ENCODE results near the gene EDIL3. TPM values are rescaled to one million over a fixed set of nuclear protein-coding genes. Genes with fewer than 3 reads are reported as not detected.

The EDIL3 gene
- polyA plus RNA-seq, 1 donor (not counting 4 experiments of a cell fraction or from before 2014, with no cell fraction given): 0.34 TPM

DNA sequence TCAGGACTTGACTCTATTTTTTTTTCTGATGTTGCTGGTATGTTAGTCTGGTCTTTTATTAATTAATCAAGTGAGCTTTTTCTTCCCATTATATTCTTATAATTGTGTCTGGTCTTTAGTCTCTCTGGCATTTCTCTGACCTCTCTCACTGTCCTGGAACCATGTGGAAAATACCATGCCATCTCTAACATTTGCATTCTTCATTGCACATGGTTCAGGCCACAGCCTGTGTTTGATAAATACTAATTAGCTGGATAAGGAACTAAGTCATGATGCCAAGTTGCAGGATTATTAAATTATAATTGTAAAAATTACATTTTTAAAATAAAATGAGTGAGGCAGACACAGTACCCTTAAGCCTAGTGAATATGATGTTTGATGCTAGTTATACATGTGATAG lies 155.6 kb downstream of the EDIL3 start:
- Histone ChIP-seq H3K4me3 (ENCODE audit: control insufficient read depth in 2 of 3, extremely low read depth in 1 of 3, insufficient read depth in 2 of 3, low read depth in 1 of 3, low read length in 3 of 3) (no peak overlapping the region), H3K9me1 (ENCODE audit: control insufficient read depth, extremely low read depth, insufficient read depth, low read length) (no peaks in the 10 kb centered on the region), H3K4me2 (ENCODE audit: control insufficient read depth, extremely low read depth, insufficient read depth, low read depth, low read length) (no peak overlapping the region), H3K36me3 (ENCODE audit: control insufficient read depth in 2 of 2, extremely low read depth in 1 of 2, insufficient read depth in 2 of 2, low read length in 2 of 2) (no peaks in the 10 kb centered on the region), H3K27ac (ENCODE audit: control insufficient read depth, insufficient read depth, low read length) (no peak overlapping the region), H3K9ac (ENCODE audit: control insufficient read depth, extremely low read depth, insufficient read depth, low read length) (no peak overlapping the region), H3K27me3 (ENCODE audit: control insufficient read depth, extremely low read depth, insufficient read depth, low read length) (no peaks in the 10 kb centered on the region), H3K9me3 (ENCODE audit: control insufficient read depth, low read depth, low read length) (no peaks in the 10 kb centered on the region), H4K20me1 (ENCODE audit: control insufficient read depth, extremely low read depth, insufficient read depth, low read length) (no peaks in the 10 kb centered on the region), H2AFZ (ENCODE audit: control insufficient read depth, low read length) (no peak overlapping the region), H3K79me2 (ENCODE audit: control insufficient read depth, insufficient read depth, low read length) (no peaks in the 10 kb centered on the region), H3K4me1 (ENCODE audit: control insufficient read depth, extremely low read depth, insufficient read depth, low read length) (no peaks in the 10 kb centered on the region)
- dilution Hi-C loops (cut with MboI; ENCODE audit: extremely low pct_ligation_motif_present, low sequenced_read_pairs): no loop called here
- TF ChIP-seq EZH2 (IDR thresholded peaks at IDR 0.05; ENCODE audit: low read length): no peak
- TF ChIP-seq, protein P1, sequence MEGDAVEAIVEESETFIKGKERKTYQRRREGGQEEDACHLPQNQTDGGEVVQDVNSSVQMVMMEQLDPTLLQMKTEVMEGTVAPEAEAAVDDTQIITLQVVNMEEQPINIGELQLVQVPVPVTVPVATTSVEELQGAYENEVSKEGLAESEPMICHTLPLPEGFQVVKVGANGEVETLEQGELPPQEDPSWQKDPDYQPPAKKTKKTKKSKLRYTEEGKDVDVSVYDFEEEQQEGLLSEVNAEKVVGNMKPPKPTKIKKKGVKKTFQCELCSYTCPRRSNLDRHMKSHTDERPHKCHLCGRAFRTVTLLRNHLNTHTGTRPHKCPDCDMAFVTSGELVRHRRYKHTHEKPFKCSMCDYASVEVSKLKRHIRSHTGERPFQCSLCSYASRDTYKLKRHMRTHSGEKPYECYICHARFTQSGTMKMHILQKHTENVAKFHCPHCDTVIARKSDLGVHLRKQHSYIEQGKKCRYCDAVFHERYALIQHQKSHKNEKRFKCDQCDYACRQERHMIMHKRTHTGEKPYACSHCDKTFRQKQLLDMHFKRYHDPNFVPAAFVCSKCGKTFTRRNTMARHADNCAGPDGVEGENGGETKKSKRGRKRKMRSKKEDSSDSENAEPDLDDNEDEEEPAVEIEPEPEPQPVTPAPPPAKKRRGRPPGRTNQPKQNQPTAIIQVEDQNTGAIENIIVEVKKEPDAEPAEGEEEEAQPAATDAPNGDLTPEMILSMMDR (optimal IDR thresholded peaks at IDR 0.05 in 1 of 3, IDR thresholded peaks at IDR 0.05 in 1 of 3, conservative IDR thresholded peaks at IDR 0.05 in 1 of 3; ENCODE audit: extremely low read depth in 1 of 3, insufficient read depth in 2 of 3, low read length in 3 of 3): no peak
- FAIRE-seq: no peak
- no peak for DNase-seq (ENCODE audit: low read depth, low spot score)

DNA sequence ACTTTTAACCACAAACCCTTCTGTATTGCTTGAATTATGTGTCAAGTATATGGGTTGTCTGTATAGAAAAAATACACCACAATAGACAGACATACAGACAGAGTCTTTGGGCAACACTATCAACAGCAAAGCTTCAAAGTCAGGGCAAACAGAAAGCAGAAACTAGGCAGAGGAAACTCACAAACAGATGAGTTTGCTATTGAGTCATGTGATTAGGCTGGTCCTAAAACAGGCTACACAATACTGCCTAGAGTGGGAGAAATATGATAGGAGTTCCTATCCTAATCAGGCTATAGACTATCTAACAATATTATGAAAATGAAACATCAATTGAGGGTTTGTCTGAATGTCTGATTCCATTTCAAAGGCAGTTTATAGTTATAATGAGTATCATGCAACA lies 156.4 kb downstream of the EDIL3 start:
- dilution Hi-C loops (cut with MboI; ENCODE audit: extremely low pct_ligation_motif_present, low sequenced_read_pairs): no loop called here
- no peaks in the 10 kb centered on the region for H3K27me3 ChIP-seq (ENCODE audit: control insufficient read depth, extremely low read depth, insufficient read depth, low read length)
- H3K79me2 ChIP-seq (ENCODE audit: control insufficient read depth, insufficient read depth, low read length): no peaks in the 10 kb centered on the region
- H3K9me1 ChIP-seq (ENCODE audit: control insufficient read depth, extremely low read depth, insufficient read depth, low read length): no peaks in the 10 kb centered on the region
- no peak for TF ChIP-seq EZH2 (IDR thresholded peaks at IDR 0.05; ENCODE audit: low read length)
- TF ChIP-seq, protein P1 (optimal IDR thresholded peaks at IDR 0.05 in 1 of 3, IDR thresholded peaks at IDR 0.05 in 1 of 3, conservative IDR thresholded peaks at IDR 0.05 in 1 of 3; ENCODE audit: extremely low read depth in 1 of 3, insufficient read depth in 2 of 3, low read length in 3 of 3): no peak
- H3K4me3 ChIP-seq (ENCODE audit: control insufficient read depth in 2 of 3, extremely low read depth in 1 of 3, insufficient read depth in 2 of 3, low read depth in 1 of 3, low read length in 3 of 3): no peak overlapping the region
- H3K4me2 ChIP-seq (ENCODE audit: control insufficient read depth, extremely low read depth, insufficient read depth, low read depth, low read length): no peak overlapping the region
- H3K36me3 ChIP-seq (ENCODE audit: control insufficient read depth in 2 of 2, extremely low read depth in 1 of 2, insufficient read depth in 2 of 2, low read length in 2 of 2): no peaks in the 10 kb centered on the region
- H3K4me1 ChIP-seq (ENCODE audit: control insufficient read depth, extremely low read depth, insufficient read depth, low read length): no peaks in the 10 kb centered on the region
- no peaks in the 10 kb centered on the region for H4K20me1 ChIP-seq (ENCODE audit: control insufficient read depth, extremely low read depth, insufficient read depth, low read length)
- no peak overlapping the region for H3K27ac ChIP-seq (ENCODE audit: control insufficient read depth, insufficient read depth, low read length)
- no peaks in the 10 kb centered on the region for H3K9me3 ChIP-seq (ENCODE audit: control insufficient read depth, low read depth, low read length)
- H3K9ac ChIP-seq (ENCODE audit: control insufficient read depth, extremely low read depth, insufficient read depth, low read length): no peak overlapping the region
- H2AFZ ChIP-seq (ENCODE audit: control insufficient read depth, low read length): no peak overlapping the region
- no peak for DNase-seq (ENCODE audit: low read depth, low spot score)
- no peak for FAIRE-seq

Data from keratinocyte (primary cell).